ENCODE data around the gene SLC39A9. TPM values are rescaled to one million over a fixed set of nuclear protein-coding genes. Genes with fewer than 3 reads are reported as not detected.

SLC39A9 gene
- total RNA-seq, 1 experiment from 2014 or later, result 80.2 TPM

DNA sequence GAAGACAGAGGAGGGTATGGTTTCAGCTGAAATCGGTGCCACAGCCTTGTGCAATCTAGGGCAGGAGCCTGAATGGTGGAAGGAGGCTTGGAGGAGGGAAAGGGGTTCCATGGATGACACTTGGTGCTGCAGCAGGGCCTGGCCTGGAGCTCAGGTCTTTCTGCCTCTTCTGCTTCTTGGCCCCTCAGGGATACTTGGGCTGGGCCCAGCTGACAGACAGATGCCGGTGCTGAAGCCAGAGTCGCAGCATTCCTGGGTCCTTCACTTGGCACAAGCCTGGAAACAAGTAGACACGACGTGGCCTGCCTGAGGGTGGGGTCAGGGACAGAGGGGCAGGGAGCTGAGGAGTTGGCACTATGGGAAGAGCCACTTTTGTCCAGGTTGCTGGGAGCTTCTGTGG, 81.6 kb downstream of the SLC39A9 start:
- H3K9me2 ChIP-seq (ENCODE audit: insufficient read depth), result no peaks in the 10 kb centered on the region
- H3K79me2 ChIP-seq (ENCODE audit: insufficient read depth, low read length), result no peaks in the 10 kb centered on the region
- H3K9ac ChIP-seq (ENCODE audit: low read length), result no peak overlapping the region
- CTCF ChIA-PET, result no interaction called here
- H3K27me3 ChIP-seq (ENCODE audit: insufficient read depth, low read length), result no peaks in the 10 kb centered on the region
- no peak overlapping the region for H3K4me3 ChIP-seq (replicated peaks in 1 of 2; ENCODE audit: low read depth in 1 of 2, low read length in 2 of 2)
- H3K36me3 ChIP-seq (ENCODE audit: control insufficient read depth in 1 of 2, insufficient read depth in 2 of 2, low read length in 2 of 2), result no peaks in the 10 kb centered on the region
- H3K4me1 ChIP-seq (ENCODE audit: control insufficient read depth in 1 of 2, insufficient read depth in 2 of 2, low read length in 2 of 2), result peaks cover 0 to 12% of the 10 kb centered on the region in 2 experiments; a peak in 2 of 4 replicates
- no peaks in the 10 kb centered on the region for H4K20me1 ChIP-seq (ENCODE audit: insufficient read depth)
- intact Hi-C loops (cut with micrococcal nuclease), result no loop called here
- POLR2A ChIA-PET, result no interaction called here
- H3K27ac ChIP-seq (ENCODE audit: low read depth, low read length), result no peak overlapping the region
- TF ChIP-seq YY1 (IDR thresholded peaks at IDR 0.05; ENCODE audit: extremely low read depth, insufficient replicate concordance, low read depth, low read length) (no peak), ZNF274 (IDR thresholded peaks at IDR 0.05; ENCODE audit: low read depth, low read length) (no peak), SP1 (IDR thresholded peaks at IDR 0.05; ENCODE audit: low read depth) (no peak), SIN3A (IDR thresholded peaks at IDR 0.05; ENCODE audit: low read depth) (no peak), ELF1 (IDR thresholded peaks at IDR 0.05; ENCODE audit: borderline replicate concordance, low read depth) (no peak), EGR1 (IDR thresholded peaks at IDR 0.05; ENCODE audit: low read depth) (no peak), CEBPB (IDR thresholded peaks at IDR 0.05; ENCODE audit: low read depth) (no peak), RAD21 (IDR thresholded peaks at IDR 0.05; ENCODE audit: low read depth) (no peak), EZH2phosphoT487 (IDR thresholded peaks at IDR 0.05; ENCODE audit: borderline replicate concordance) (no peak), ZFX (IDR thresholded peaks at IDR 0.05) (no peak), SRF (IDR thresholded peaks at IDR 0.05; ENCODE audit: low read depth) (no peak), CBX3 (IDR thresholded peaks at IDR 0.05; ENCODE audit: low read depth) (no peak)
- TF ChIP-seq, protein P1, sequence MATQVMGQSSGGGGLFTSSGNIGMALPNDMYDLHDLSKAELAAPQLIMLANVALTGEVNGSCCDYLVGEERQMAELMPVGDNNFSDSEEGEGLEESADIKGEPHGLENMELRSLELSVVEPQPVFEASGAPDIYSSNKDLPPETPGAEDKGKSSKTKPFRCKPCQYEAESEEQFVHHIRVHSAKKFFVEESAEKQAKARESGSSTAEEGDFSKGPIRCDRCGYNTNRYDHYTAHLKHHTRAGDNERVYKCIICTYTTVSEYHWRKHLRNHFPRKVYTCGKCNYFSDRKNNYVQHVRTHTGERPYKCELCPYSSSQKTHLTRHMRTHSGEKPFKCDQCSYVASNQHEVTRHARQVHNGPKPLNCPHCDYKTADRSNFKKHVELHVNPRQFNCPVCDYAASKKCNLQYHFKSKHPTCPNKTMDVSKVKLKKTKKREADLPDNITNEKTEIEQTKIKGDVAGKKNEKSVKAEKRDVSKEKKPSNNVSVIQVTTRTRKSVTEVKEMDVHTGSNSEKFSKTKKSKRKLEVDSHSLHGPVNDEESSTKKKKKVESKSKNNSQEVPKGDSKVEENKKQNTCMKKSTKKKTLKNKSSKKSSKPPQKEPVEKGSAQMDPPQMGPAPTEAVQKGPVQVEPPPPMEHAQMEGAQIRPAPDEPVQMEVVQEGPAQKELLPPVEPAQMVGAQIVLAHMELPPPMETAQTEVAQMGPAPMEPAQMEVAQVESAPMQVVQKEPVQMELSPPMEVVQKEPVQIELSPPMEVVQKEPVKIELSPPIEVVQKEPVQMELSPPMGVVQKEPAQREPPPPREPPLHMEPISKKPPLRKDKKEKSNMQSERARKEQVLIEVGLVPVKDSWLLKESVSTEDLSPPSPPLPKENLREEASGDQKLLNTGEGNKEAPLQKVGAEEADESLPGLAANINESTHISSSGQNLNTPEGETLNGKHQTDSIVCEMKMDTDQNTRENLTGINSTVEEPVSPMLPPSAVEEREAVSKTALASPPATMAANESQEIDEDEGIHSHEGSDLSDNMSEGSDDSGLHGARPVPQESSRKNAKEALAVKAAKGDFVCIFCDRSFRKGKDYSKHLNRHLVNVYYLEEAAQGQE (IDR thresholded peaks at IDR 0.05; ENCODE audit: low read depth), result no peak
- TF ChIP-seq, protein P2, sequence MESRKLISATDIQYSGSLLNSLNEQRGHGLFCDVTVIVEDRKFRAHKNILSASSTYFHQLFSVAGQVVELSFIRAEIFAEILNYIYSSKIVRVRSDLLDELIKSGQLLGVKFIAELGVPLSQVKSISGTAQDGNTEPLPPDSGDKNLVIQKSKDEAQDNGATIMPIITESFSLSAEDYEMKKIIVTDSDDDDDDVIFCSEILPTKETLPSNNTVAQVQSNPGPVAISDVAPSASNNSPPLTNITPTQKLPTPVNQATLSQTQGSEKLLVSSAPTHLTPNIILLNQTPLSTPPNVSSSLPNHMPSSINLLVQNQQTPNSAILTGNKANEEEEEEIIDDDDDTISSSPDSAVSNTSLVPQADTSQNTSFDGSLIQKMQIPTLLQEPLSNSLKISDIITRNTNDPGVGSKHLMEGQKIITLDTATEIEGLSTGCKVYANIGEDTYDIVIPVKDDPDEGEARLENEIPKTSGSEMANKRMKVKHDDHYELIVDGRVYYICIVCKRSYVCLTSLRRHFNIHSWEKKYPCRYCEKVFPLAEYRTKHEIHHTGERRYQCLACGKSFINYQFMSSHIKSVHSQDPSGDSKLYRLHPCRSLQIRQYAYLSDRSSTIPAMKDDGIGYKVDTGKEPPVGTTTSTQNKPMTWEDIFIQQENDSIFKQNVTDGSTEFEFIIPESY (IDR thresholded peaks at IDR 0.05; ENCODE audit: extremely low read depth, insufficient replicate concordance, low read length), result no peak
- TF ChIP-seq, protein P3, sequence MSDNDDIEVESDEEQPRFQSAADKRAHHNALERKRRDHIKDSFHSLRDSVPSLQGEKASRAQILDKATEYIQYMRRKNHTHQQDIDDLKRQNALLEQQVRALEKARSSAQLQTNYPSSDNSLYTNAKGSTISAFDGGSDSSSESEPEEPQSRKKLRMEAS (IDR thresholded peaks at IDR 0.05), result no peak
- no peak overlapping the region for H3K4me2 ChIP-seq (ENCODE audit: low read length)
- BruUV-seq (replicated peaks), result no TSS peak
- H3K9me3 ChIP-seq (ENCODE audit: control insufficient read depth in 1 of 2, insufficient read depth in 1 of 2, low read depth in 1 of 2, low read length in 2 of 2), result no peaks in the 10 kb centered on the region
- ATAC-seq (no peak), DNase-seq (ENCODE audit: low read depth, low spot score) (no peak)
- no peak overlapping the region for H2AFZ ChIP-seq (ENCODE audit: low read depth, low read length, poor library complexity, severe bottlenecking)
- RAD21 ChIA-PET (ENCODE audit: low non-redundant PET in 1 of 2, low total read pairs in 2 of 2, uncharacterized antibody in 2 of 2, unreplicated experiment in 2 of 2), result no interaction called here
